HG03108 (cell line): Measurements from ENCODE around the gene SUCLG2.
"Not testable (repeated sequence)": the region's sequence is repeated elsewhere in the genome, so short reads cannot be mapped to it uniquely, and the experiment has no call there.

Experiments
- ATAC-seq: cut with Tn5 transposase; IDR thresholded peaks from one replicate; pipeline ENCODE4 v1.9.1; 2021; ENCODE audit warnings: moderate library complexity; ENCODE audit not compliant: unreplicated experiment

SUCLG2 gene

GRCh38 chr3:67564008-67564407 is 90.4 kb downstream of the SUCLG2 start:
- no peak for ATAC-seq

GRCh38 chr3:67561667-67562394 is 92.6 kb downstream of the SUCLG2 start:
- ATAC-seq: no peak

GRCh38 chr3:67561266-67561665 is 93.1 kb downstream of the SUCLG2 start:
- ATAC-seq: no peak

DNA sequence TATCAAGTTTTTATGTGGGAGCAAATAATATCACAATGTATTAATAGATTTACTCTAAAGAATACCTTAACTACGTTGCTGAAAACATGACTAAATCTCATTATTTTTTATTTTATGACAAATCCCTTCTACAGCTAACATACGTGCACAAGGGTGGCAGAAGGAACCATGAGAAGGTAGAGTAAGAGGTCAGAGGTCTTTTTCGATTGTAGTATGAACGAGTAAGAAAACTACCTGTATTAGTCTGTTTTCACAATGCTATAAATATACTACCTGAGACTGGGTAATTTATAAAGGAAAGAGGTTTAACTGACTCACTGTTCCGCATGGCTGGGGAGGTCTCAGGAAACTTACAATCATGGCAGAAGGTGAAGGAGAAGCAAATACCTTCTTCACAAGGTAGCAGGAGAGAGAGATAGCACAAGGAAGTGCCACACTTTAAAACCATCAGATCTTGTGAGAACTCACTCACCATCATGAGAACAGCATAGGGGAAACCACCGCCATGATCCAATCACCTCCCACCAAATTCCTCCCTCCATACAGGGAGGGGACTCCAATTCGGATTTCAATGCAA is 95.3 kb downstream of the SUCLG2 start:
- no peak for ATAC-seq

GRCh38 chr3:67558426-67558825 is 96.0 kb downstream of the SUCLG2 start:
- ATAC-seq: no peak

GRCh38 chr3:67557848-67558355 is 96.5 kb downstream of the SUCLG2 start:
- ATAC-seq: no peak

- ATAC-seq: no peak
Observed at GRCh38 chr3:67551361-67552016, 102.9 kb downstream of the SUCLG2 start.

DNA sequence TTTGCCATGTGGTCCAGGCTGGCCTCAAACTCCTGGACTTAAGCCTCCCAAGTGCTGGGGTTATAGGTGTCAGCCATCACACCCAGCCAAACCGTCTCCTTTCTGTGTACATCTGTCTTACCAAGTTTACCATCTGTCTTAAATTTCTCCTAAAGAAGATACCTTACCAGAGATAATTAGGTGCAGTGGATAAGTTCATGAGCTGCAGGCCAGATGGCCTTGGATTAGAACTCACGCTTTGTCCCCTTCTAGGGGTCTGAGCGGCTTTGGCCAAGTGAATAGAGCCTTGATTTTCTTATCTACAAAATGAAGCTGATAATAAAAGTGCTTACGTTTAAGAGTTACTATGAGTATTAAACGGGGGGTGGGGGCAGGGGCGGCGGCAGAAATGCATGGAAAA is 103.9 kb downstream of the SUCLG2 start:
- no peak for ATAC-seq

DNA sequence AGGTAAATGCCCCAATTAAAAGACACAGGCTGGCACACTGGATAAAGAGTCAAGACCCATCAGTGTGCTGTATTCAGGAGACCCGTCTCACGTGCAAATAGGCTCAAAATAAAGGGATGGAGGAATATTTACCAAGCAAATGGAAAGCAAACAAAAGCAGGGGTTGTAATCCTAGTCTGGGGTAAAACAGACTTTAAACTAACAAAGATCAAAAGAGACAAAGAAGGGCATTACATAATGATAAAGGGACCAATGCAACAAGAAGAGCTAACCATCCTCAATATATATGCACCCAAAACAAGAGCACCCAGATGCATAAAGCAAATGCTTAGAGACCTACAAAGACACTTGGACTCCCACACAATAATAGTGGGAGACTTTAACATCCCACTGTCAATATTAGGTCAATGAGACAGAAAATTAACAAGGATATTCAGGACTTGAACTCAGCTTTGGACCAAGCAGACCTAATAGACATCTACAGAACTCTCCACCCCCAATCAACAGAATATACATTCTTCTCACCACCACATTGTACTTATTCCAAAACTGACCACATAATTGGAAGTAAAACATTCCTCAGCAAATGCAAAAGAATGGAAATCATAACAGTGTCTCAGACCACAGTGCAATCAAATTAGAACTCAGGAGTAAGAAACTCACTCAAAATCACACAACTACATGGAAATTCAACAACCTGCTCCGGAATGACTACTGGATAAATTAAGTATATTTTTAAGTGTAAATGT is 111.7 kb downstream of the SUCLG2 start:
- ATAC-seq: not testable (repeated sequence)

GRCh38 chr3:67540198-67540894 is 114.1 kb downstream of the SUCLG2 start:
- ATAC-seq: no peak

DNA sequence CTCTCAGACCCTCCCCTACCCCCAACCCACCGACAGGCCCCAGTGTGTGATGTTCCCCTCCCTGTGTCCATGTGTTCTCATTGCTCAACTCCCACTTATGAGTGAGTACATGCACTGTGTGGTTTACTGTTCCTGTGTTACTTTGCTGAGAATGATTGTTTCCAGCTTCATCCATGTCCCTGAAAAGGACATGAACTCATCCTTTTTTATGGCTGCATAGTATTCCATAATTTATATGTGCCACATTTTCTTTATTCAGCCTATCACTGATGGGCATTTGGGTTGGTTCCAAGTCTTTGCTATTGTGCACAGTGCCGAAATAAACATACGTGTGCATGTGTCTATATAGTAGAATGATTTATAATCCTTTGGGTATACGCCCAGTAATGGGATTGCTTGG is 117.2 kb downstream of the SUCLG2 start:
- not testable (repeated sequence) for ATAC-seq

DNA sequence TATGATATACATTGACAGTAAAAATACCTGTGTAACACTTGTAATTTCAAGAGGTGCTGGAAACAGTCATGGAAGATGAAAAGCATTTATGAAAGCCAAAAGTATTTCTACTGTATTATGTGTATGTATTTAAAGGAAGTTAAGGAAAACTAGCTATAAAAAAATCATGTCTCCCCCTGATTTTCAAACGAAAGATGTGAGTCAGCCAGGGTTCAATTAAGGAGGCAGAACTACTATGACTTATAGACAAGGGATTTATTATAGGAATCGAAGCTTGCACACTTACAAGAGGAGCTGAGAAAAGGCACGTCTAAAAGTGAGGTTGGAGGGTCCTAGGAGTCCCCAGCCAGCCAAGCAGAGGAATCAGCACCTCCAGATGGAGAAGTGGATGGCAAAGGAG is 119.4 kb downstream of the SUCLG2 start:
- no peak for ATAC-seq

DNA sequence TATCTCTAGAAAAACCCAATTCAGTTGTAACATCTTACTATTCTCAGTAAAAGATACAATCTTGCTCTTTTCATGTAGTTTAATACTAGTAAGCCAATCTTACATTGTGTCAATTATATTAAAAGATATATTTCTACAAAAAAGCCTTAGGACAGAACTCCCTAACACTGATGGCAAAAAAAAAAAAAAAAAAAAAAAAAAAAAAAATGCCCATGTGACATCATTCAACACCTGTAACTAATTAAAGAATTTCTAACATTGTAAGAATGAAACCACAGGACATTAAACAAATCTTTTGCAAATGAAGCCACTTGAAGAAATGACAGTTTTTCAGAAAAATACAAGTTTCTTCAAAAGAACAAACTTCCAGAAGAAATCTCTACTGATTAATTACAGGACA is 119.8 kb downstream of the SUCLG2 start:
- ATAC-seq: no peak

DNA sequence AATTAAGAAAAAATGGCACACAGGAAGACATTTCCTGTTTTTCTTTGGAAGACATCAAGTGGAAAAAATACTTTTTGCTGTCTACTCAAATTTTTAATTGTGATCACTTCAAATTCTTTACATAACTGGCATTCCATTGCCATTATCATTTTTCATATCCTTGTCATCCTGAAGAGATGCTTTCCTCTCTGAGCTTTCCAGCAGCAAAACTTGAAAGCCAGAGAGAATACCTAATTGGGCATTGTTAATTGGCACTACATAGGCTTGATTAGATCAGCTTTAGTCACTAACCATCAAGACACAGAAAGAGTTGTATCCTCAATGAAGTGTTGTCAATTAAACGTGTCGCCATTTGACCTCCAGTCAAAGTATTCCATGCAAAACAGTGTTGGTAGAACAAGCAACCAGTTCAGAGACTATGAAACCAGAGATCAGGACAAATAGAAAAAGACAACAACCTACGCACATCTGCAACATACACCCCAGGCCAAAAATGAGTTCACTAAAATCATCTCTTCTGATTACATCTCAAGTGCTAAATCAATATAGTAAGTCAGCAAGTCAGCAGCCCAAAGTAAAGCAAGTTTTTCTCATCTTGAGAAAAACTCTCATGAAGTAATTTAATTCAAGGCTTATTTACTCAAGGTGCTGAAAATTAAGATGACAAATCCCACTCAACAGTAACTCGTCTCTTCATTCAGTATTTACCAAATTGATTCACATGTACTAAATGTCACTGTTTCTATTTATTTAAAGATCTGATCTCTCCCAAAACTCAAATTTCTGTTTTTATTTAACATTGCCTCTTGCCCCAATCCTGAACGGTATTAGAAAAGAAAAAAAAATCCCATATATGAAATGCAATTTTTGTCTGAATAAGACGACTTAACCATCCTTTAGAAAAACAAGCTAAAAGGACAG is 123.0 kb downstream of the SUCLG2 start:
- no peak for ATAC-seq

DNA sequence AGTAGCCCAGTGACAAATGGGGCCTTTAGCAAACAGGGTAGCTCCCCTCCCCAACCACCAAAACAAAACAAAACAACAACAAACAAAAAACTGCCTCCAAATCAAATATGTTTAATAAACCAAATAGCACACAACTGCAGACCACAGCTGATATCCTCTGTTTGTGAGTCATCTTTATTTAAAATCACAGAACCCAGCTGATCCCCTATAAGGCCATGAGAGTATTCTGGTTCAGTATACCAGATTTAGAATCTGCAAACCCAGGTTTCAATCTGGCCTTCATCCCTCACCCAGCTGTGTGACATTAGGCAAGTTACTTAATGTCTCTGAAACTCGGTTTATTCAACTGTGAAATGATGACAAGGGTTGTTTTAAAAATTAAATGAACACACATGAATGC is 124.5 kb downstream of the SUCLG2 start:
- no peak for ATAC-seq

DNA sequence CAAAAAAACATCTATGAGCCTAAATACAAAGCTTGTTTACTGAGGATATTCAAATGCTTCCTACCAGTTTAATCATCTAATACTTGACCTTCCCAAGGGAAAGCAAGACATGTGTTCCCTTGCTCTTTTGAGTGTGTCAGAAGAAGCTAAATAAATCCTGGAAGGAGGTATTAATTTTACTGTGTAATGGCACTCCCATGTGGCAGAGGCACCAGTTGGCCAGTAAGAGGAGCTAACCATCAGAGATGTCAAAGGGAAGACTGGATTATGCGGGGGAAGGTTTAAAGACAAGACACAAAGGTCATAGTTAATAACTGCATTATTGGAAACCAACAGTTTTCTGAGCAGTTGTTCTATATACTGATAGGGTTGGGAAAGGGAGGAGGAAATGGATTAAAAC is 125.1 kb downstream of the SUCLG2 start:
- no peak for ATAC-seq

DNA sequence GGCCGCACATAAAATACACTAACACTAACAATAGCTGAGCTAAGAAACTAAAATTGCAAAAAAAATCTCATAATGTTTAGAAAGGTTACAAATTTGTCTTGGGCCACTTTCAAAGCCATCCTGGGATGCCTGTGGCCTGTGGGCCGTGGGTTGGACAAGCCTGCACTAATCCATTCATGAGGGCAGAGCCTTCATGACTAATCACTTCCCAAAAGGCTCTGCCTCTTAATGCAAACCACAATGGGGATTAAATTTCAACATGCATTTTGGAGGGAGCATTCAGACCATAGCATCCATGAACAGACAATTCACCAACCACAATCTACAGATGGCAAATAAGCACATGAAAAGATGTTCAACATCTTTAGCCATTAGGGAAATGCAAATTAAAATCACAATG is 128.2 kb downstream of the SUCLG2 start:
- ATAC-seq: no peak

- ATAC-seq: no peak
Observed at GRCh38 chr3:67524046-67524445, 130.4 kb downstream of the SUCLG2 start.

DNA sequence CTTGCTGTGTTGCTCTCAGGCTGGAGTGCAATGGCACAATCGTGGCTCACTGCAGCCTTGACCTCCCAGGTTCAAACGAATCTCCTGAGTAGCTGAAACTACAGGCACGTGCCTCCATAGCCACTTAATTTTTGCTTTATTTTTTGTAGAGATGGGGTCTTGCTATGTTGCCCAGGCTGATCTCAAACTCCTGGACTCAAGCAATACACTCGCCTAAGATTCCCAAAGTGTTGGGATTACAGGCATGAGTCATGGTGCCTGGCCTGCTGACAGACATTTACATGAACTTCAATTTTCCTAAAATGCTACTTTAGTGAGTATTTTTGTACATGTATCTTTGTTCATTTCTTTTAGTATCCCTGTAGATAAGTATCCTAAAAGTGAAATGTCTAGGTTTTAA is 132.3 kb downstream of the SUCLG2 start:
- no peak for ATAC-seq
